PFSK-1 (cell line): Measurements from ENCODE around the gene GLI1.

Source experiments
- FOXP2 ChIP-seq: optimal IDR thresholded peaks from 2 replicates; pipeline ENCODE3; 2011; ENCODE audit warnings: borderline replicate concordance, control low read depth, inconsistent platforms; ENCODE audit not compliant: insufficient read depth; ENCODE audit errors: extremely low read length, extremely low read depth
- POLR2AphosphoS5 ChIP-seq: IDR thresholded peaks from 2 replicates; pipeline ENCODE4 v1.6.1; 2012; ENCODE audit warnings: low read depth, mild to moderate bottlenecking, control low read depth, low read length, moderate library complexity
- REST ChIP-seq, 2 experiments: IDR thresholded peaks; 2 replicates each; pipeline versions ENCODE4 v1.6.1 to v1.8.0; 2011 to 2012; ENCODE audit warnings: low read depth in 2 of 2, low read length in 2 of 2, control low read depth in 1 of 2, inconsistent platforms in 1 of 2, mild to moderate bottlenecking in 1 of 2, moderate library complexity in 1 of 2; ENCODE audit not compliant: insufficient read depth in 1 of 2
- SIN3A ChIP-seq: IDR thresholded peaks from 2 replicates; pipeline ENCODE4 v1.6.1; 2012; ENCODE audit warnings: mild to moderate bottlenecking, low read length, moderate library complexity, borderline replicate concordance; ENCODE audit not compliant: insufficient read depth
- TAF1 ChIP-seq: IDR thresholded peaks from 2 replicates; pipeline ENCODE4 v1.6.1; 2012; ENCODE audit warnings: low read length, control low read depth, borderline replicate concordance; ENCODE audit not compliant: insufficient read depth

GLI1 gene

GRCh38 chr12:57479376-57480115 lies 20.0 kb downstream of the GLI1 start, which contains the start of gene ARHGAP9:
TSS of gene ARHGAP9 (minus strand) at chr12:57479866. CDS start at chr12:57479406, 460 bp downstream.
- TF ChIP-seq SIN3A (no peak), REST (IDR thresholded peaks at IDR 0.05; ENCODE audit: insufficient read depth in 1 of 2, low read depth in 2 of 2, low read length in 2 of 2) (no peak), TAF1 (no peak)

DNA sequence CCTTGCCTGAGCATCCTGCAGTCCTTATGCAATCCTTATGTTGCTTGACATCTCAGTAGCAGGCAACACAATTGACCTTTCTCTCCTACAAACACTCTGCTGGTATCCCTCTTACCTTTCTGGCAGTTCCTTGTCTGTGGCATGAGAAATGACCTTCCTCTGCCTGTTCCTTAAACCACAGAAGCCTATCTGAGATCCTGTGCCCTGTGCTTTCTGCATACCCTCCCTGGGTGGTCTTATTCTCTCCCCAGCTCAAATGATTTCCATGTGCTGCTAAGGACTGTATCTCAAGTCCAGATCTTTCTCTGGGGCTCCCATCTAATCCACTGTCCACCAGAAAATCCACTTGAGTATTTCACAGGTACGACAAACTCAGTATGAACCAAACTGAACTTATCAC lies 22.1 kb downstream of the GLI1 start:
- TF ChIP-seq TAF1 (no peak), POLR2AphosphoS5 (no peak), FOXP2 (no peak), SIN3A (no peak), REST (IDR thresholded peaks at IDR 0.05; ENCODE audit: insufficient read depth in 1 of 2, low read depth in 2 of 2, low read length in 2 of 2) (no peak)

DNA sequence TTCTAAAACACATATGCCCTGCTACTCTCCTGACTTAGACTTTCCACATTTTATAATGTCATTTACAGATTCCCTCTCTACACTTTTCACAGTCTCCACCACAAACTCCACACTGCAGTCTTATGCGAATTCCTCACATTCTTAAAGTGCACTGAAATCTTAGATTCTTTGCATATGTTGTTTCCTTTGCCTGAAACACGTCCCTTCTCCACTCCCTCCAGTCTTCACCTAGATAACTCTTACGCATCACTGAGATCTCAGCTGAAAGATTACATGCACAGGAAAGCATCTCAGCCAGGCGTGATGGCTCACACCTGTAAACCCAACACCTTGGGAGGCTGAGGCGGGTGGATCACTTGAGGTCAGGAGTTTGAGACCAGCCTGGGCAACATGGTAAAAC lies 23.9 kb downstream of the GLI1 start:
- TF ChIP-seq POLR2AphosphoS5 (no peak), TAF1 (no peak), FOXP2 (no peak), SIN3A (no peak), REST (IDR thresholded peaks at IDR 0.05; ENCODE audit: insufficient read depth in 1 of 2, low read depth in 2 of 2, low read length in 2 of 2) (no peak)

DNA sequence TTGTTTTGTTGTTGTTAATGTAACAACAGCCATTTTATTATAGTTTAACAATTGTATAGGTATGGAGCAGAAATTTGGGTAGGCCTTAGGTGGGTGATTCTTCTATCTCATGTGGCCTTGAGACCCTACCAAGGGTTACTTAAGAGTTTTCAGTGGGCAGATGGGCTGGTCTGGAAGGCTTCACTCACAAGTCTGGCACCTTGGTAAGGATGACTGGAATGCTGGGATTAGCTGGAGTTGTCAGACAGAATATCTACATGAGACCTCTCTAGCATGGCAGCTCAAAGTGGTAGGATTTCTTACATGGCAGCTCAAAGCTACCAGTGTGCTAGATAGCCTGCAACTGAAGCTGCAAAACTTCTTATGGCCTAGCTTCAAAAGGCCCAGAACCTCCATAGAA lies 26.1 kb downstream of the GLI1 start:
- TF ChIP-seq TAF1 (no peak), POLR2AphosphoS5 (no peak), REST (IDR thresholded peaks at IDR 0.05; ENCODE audit: insufficient read depth in 1 of 2, low read depth in 2 of 2, low read length in 2 of 2) (no peak), SIN3A (no peak), FOXP2 (no peak)
